Body of pancreas (tissue), 4 donors: Measurements from ENCODE around the gene HARBI1. TPM values are rescaled to one million over a fixed set of nuclear protein-coding genes. Genes with fewer than 3 reads are reported as not detected.

Source experiments
- ATAC-seq: fragments of 150-250 bp; one replicate; pipeline ENCODE4 v1.9.1; 2016
- DNase-seq, 4 donors: peaks; one replicate each; pipeline ENCODE4 v3.0.0-alpha.2; 2019
- H3K27ac ChIP-seq, 4 donors: fragments of 200-600 bp; sonication (generic); 1 replicate in 3 of 4; 2 replicates in 1 of 4; pipeline versions ENCODE4 v1.5.1 to v1.6.1; 2016 to 2019; ENCODE audit warnings: mild to moderate bottlenecking in 1 of 4, mixed read lengths in 1 of 4, moderate library complexity in 1 of 4
- H3K27me3 ChIP-seq, 2 donors: fragments of 200-600 bp; sonication (generic); one replicate each; pipeline ENCODE4 v1.6.0; 2016; ENCODE audit warnings: mild to moderate bottlenecking in 1 of 2
- H3K36me3 ChIP-seq, 2 donors: fragments of 200-600 bp; sonication (generic); replicated peaks in 1 of 2; 2 replicates each; pipeline ENCODE4 v1.5.1; 2016; ENCODE audit warnings: low read depth in 2 of 2; ENCODE audit not compliant: insufficient read depth in 1 of 2
- H3K4me1 ChIP-seq: fragments of 200-600 bp; sonication (generic); one replicate; pipeline ENCODE4 v1.6.0; 2016
- H3K4me3 ChIP-seq, 2 donors: fragments of 200-600 bp; sonication (generic); 1 replicate in 1 of 2; 2 replicates in 1 of 2; pipeline ENCODE4 v1.5.1; 2016 to 2019
- H3K9me3 ChIP-seq, 3 donors: fragments of 200-600 bp; sonication (generic); 1 replicate in 2 of 3; 2 replicates in 1 of 3; pipeline ENCODE4 v1.5.1; 2016
- POLR2A ChIP-seq, 3 donors: fragments of 450-650 bp; IDR thresholded peaks; one replicate each; pipeline ENCODE4 v1.6.1; 2016; ENCODE audit warnings: antibody characterized with exemption in 3 of 3, mild to moderate bottlenecking in 2 of 3
- WGBS, 2 donors: methylation state at CpG; one replicate each; pipeline ENCODE4 v1.1.5; 2017; 5-methylcytosine and 5-hydroxymethylcytosine counted together
- intact Hi-C: fragments of 100-400 bp; cut with DNase I; formaldehyde crosslinking; loops from one replicate; pipeline ENCODE4 v1.15.1; 2023
- total RNA-seq, 2 donors: library from RNA; depleted of rRNA; stranded (reverse); fragments of >200 nt; gene quantifications; one replicate each; pipeline ENCODE4 v1.1.0, GENCODE V29; 2016
- TF ChIP-seq, protein P1 (sequence below), 7 experiments: fragments of 450-650 bp in 4 of 7; fragments of 200-600 bp in 3 of 7; sonication (generic) in 3 of 7; IDR thresholded peaks; one replicate each; pipeline ENCODE4 v1.5.1; 2016 to 2019; ENCODE audit warnings: antibody characterized with exemption in 7 of 7

HARBI1 gene
- total RNA-seq, 2 donors from 2014 or later, result 2.0 to 2.6 TPM

DNA sequence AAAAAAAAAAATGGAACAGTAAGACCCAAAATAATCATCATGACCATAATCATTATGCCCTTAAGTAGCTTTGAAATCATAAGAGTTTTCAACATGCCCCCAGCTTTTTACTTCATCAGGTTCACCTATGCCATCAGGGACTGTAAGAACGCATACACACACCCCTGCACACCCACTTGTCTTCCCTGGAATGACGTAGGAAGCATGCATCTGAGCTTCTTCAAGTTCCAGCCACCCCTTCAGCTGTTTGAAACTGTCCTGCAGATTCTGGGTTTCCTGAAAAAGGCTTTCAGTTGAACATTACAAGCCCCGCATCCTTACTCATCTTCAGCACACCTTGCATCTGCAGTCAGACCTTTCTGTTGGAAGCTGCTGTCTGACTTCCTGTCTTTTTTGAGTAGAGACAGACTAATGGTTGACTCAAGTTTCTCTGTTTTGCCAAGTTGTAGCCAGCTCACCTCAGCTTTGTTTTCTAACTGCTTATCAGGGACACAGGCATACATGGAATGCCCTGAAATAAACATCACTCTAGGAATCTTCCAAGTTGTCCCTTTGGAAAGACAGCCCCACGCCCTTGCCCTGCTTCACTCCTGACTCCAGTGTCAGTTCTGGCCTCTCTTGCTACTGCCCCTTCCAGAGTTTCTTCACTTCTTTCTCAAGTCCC is 46.4 kb upstream of the HARBI1 start:
- no peaks in the 10 kb centered on the region for H3K27me3 ChIP-seq
- TF ChIP-seq, protein P1, sequence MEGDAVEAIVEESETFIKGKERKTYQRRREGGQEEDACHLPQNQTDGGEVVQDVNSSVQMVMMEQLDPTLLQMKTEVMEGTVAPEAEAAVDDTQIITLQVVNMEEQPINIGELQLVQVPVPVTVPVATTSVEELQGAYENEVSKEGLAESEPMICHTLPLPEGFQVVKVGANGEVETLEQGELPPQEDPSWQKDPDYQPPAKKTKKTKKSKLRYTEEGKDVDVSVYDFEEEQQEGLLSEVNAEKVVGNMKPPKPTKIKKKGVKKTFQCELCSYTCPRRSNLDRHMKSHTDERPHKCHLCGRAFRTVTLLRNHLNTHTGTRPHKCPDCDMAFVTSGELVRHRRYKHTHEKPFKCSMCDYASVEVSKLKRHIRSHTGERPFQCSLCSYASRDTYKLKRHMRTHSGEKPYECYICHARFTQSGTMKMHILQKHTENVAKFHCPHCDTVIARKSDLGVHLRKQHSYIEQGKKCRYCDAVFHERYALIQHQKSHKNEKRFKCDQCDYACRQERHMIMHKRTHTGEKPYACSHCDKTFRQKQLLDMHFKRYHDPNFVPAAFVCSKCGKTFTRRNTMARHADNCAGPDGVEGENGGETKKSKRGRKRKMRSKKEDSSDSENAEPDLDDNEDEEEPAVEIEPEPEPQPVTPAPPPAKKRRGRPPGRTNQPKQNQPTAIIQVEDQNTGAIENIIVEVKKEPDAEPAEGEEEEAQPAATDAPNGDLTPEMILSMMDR (IDR thresholded peaks at IDR 0.05), result no peak
- no peak for TF ChIP-seq POLR2A (IDR thresholded peaks at IDR 0.05)
- peaks cover under 1 to 50% of the 10 kb centered on the region in 2 donors for H3K36me3 ChIP-seq
- DNase-seq (no peak), ATAC-seq (no peak)
- H3K4me3 ChIP-seq, result no peak overlapping the region
- 89 to 92% methylated on average over 4 of the region's 4 CpGs for WGBS, 2 donors
- no peaks in the 10 kb centered on the region for H3K9me3 ChIP-seq
- intact Hi-C loops, result no loop called here
- H3K4me1 ChIP-seq, result no peaks in the 10 kb centered on the region
- no peak overlapping the region for H3K27ac ChIP-seq

DNA sequence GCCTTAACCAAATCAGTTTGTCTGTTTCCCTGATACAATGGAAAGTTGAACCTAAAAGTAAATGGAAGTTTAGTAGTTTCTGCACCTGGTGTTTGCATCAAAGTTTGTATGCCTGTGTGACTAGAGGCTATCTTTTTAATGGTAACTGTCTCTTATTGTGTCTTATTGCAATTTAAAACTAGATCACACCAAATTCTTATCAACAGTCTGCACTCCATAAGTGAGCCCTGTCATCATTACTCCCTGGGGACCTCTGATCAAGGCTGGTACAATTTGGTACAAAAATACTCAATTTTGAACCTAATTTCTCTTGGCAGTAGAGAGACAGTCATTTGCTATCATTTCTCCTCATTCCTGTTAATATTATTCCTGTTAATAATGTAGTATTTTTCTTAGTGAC is 45.3 kb upstream of the HARBI1 start:
- Histone ChIP-seq H3K9me3 (no peaks in the 10 kb centered on the region), H3K27me3 (no peaks in the 10 kb centered on the region), H3K4me1 (no peaks in the 10 kb centered on the region), H3K36me3 (peaks cover 7 to 48% of the 10 kb centered on the region in 2 donors), H3K27ac (no peak overlapping the region), H3K4me3 (no peak overlapping the region)
- TF ChIP-seq, protein P1 (IDR thresholded peaks at IDR 0.05), result no peak
- TF ChIP-seq POLR2A (IDR thresholded peaks at IDR 0.05), result no peak
- intact Hi-C loops, result no loop called here
- DNase-seq (no peak), ATAC-seq (no peak)

DNA sequence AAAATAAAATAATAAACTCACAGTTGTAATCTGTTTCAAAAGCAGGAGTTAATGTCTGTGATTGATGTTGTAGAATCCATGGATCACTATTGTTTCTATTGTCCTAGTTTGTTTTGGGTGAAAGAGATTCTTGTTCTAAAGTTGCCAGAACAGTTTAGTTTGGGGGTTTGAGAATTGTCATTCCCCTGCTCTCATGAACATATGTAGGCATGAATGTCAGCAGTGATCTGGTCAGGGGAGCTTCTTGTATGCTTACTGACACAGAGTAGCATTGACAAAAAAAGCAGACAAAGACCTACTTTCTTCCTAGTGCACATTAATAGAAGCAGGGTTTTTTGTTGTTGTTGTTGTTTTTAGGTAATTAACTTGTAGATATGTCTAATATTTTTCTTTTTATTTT is 44.8 kb upstream of the HARBI1 start:
- H3K36me3 ChIP-seq, result peaks cover 7 to 50% of the 10 kb centered on the region in 2 donors
- DNase-seq (no peak), ATAC-seq (no peak)
- no peak overlapping the region for H3K4me3 ChIP-seq
- no peak for TF ChIP-seq POLR2A (IDR thresholded peaks at IDR 0.05)
- TF ChIP-seq, protein P1 (IDR thresholded peaks at IDR 0.05), result no peak
- no peak overlapping the region for H3K27ac ChIP-seq
- no peaks in the 10 kb centered on the region for H3K4me1 ChIP-seq
- intact Hi-C loops, result no loop called here
- no peaks in the 10 kb centered on the region for H3K27me3 ChIP-seq
- H3K9me3 ChIP-seq, result no peaks in the 10 kb centered on the region

DNA sequence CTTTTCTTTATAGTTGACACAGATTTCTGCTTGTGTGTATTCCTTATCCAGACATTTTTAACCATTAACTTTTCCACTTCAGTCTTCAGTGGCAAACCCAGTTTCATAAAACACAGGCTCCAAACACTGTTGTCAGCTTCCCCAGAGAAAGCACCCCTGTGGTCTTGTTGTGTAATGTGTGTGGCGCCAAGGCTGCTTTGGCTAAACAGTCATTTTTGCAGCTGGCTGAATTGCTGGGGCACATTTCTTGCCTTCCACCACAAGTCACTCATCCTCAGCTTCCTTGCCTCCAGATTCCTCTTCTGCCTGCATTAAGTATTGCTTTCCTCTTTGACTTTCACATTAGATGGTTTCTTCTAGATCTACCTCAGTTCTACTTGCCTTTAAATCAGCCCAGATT is 42.9 kb upstream of the HARBI1 start:
- Histone ChIP-seq H3K4me3 (no peak overlapping the region), H3K4me1 (no peaks in the 10 kb centered on the region), H3K36me3 (peaks cover 7 to 52% of the 10 kb centered on the region in 2 donors), H3K27me3 (no peaks in the 10 kb centered on the region), H3K9me3 (no peaks in the 10 kb centered on the region), H3K27ac (no peak overlapping the region)
- DNase-seq (no peak), ATAC-seq (no peak)
- WGBS, 2 donors, result 59 to 71% methylated on average over 1 of the region's 1 CpG
- intact Hi-C loops, result no loop called here
- TF ChIP-seq, protein P1 (IDR thresholded peaks at IDR 0.05), result no peak
- TF ChIP-seq POLR2A (IDR thresholded peaks at IDR 0.05), result no peak

DNA sequence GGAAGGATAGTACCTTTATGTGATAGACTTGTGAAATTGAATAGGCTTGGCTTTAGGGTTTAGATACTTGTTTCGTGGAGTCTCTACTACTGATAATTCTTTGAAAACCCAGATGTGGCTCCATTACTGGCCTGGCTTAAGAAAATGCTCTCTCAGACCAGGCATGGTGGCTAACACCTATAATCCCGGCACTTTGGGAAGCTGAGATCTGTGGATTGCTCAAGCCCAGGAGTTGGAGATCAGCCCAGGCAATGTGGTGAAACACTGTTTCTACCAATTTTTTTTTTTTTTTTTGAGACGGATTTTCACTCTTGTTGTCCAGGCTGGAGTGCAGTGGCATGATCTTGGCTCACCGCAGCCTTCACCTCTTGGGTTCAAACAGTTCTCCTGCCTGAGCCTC is 41.2 kb upstream of the HARBI1 start:
- ATAC-seq (peak; percentile 27), DNase-seq (peak in 1 of 4 donors; percentile 27)
- no peak overlapping the region for H3K4me3 ChIP-seq
- H3K36me3 ChIP-seq, result peaks cover 7 to 50% of the 10 kb centered on the region in 2 donors
- no peak overlapping the region for H3K27ac ChIP-seq
- WGBS, 2 donors, result 74 to 80% methylated on average over 4 of the region's 4 CpGs
- no peaks in the 10 kb centered on the region for H3K4me1 ChIP-seq
- intact Hi-C loops, result no loop called here
- TF ChIP-seq POLR2A (IDR thresholded peaks at IDR 0.05), result no peak
- TF ChIP-seq, protein P1 (IDR thresholded peaks at IDR 0.05), result no peak
- no peaks in the 10 kb centered on the region for H3K9me3 ChIP-seq
- H3K27me3 ChIP-seq, result no peaks in the 10 kb centered on the region
